HG03571 (cell line): ENCODE measurements around the gene SPON1.
"Not testable (repeated sequence)": the region's sequence is repeated elsewhere in the genome, so short reads cannot be mapped to it uniquely, and the experiment has no call there.

Source experiments
- ATAC-seq: cut with Tn5 transposase; IDR thresholded peaks from one replicate; pipeline ENCODE4 v1.9.1; 2021; ENCODE audit not compliant: unreplicated experiment

SPON1 gene

DNA sequence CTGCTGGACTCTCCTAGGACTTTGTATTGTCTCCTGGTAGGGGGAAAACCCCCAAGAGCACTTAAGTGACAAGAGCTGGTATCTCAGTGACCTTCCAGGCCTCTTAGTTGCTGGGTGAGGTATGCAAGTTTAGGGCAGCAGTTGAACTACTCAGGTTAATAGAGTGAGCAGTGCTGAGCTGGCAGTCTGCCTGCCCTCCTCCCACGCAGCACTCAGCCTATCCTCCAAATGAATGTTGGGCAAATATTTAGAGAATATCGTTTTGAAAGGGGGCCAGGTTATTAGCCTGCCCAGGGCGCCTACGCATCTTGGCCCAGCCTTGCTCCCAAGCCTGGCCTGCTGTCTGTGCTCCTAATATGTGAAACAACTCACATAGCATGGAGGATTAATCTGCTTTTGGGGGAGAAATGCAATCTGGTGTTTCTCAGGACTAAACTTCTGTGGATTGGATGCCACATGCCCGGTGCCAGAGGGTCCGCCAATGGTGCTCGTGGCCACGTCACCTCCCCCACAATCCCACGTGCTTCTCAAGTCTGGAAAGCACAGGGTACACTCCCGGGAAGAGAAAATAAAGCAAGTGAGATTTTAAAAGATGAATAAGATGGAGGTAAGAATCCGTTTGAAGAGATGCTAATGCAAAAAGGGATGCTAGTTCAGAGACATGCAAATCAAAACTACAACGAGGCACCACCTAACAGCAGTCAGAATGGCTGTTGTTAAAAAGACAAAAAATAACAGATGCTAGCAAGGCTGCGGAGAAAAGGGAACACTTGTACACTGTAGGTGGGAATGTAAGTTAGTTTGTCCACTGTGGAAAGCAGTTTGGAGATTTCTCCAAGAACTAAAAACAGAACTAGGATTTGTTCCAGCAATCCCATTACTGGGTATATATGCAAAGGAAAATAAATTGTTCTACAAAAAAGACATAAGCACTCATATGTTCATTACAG lies 67.7 kb downstream of the SPON1 start:
- no peak for ATAC-seq

DNA sequence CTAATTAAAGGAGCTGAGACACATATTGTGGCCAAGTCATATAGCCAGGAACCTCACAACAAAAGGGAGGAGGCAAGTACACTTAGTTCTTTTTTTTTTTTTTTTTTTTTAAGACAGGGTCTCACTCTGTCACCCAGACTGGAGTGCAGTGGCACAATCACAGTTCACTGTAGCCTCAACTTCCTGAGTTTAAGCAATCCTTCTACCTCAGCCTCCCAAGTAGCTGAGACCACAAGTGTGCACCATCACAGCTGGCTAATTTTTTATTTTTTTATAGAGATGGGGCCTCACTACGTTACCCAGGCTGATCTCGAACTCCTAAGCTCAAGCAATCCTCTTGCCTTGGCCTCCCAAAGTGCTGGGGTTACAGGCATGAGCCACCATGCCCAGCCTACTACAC lies 73.0 kb downstream of the SPON1 start:
- ATAC-seq = not testable (repeated sequence)

DNA sequence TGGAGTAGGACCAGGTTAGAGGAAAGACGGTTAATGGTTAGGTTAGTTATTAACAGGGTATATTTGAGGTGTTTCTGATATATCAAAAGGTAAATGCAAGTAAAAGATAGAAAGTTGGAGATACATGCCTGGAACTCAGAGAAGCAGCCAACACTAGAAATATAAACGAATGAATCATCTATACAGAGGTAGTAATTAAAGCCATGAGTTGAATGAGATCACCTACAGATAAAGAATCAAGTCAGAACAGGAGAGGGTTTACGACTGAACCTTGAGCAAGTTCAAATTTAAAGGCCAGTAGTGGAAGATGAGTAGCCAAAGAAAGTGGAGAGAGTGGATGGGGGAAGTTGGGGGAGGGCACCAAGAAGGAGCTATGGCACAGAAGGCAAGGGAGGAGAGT lies 73.9 kb downstream of the SPON1 start:
- no peak for ATAC-seq

DNA sequence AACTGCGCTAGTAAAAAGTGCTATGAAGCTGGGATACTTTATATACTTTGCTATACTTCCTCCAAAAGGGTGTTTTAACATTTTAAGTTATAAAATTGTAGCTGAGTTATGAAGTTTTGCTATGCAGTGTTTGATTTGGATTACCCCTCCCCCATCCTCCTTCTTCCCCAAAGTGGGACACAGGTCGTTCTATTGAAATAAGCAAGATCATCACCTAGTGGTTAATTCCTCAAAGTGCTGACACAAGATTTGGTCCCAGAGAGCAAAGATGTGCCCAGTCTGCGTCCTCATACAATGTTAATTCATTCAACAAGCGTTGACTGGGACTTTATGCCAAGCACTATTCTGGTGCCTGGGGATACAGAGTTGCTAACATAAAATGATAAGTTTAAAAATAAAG lies 78.5 kb downstream of the SPON1 start:
- ATAC-seq = no peak

DNA sequence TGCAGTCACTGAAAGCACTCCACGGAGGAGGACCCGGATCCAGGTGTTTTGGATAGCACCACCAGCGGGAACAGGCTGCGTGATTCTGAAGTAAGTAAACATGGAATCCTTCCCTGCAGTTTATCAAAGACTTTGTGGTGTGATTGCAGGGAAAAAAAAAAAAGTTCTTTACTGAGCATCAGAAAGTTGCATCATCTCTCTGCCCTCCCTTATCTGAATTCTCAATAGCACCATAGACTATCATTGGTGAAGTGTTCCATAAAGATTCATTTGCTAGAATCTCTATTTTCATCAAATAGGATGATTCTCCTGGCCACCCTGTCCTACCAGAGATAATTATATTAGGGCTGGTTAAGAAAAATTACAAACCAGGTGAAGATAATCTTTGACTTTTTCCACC lies 79.0 kb downstream of the SPON1 start:
- ATAC-seq = no peak

DNA sequence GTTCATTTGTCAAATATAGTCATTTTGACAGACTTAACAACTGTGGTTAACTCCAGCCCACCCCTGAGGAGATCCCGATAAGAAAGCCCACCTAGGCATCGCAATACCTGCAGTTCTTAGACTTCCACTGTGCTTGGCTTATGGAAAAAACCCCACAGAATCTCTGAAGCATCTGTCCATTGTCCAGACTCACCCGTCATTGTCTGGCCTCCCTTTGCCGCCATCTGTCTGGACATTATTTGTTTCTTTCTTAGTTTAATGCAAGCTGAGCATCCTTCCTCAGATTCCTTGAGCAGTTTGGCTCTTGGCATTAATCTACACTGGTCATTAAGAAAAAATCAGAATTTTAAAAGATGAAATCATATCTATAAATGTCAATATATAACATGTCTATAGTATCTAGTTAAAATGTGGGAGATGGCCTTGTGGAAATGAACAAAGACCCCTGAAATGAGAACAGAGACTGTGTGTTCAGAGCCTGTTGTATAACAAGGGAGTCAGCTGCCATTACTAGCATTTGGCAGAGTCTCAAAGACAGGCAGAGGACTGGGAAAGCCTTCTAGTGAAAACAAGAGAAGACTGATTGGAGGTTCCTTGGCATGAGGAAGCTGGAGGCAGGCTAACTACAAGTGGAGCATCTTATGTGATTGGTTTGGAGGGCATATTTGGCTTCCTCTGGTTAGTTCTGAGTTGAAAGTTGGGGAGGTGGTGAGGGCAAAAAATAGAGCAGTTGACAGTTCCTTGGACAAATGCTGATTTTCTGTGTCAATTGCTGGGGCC lies 80.4 kb downstream of the SPON1 start:
- ATAC-seq = no peak

DNA sequence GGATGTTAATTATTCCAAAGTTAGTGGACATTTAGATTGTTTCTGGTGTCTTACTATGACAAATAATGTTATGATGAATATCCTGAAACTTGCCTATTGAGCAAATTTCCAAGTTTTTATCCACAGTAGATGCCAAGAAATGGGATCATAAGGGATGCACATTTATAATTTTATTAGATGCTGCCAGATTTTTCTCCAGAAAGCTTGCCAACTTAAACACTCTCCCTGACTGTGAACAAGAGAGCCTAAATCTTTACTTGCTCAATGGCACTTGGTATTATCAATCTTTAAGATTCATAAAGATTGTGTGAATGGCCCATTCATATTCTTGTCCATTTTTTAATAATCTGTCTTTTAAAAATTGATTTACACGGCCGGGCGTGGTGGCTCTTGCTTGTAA lies 82.4 kb downstream of the SPON1 start:
- no peak for ATAC-seq

DNA sequence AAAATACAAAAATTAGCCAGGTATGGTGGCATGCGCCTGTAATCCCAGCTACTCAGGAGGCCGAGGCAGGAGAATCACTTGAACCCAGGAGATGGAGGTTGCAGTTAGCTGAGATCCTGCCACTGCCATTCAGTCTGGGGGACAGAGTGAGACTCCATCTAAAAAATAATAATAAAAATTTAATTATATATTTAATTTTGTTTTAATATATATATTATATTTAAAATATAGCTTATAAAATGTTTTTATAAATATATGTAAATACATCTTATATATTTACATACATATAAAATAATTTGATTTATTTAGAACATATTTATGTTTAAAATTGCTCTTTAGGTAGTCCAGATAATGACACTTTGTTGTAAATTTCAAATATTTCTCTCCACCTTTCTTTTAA lies 82.9 kb downstream of the SPON1 start:
- ATAC-seq = no peak

DNA sequence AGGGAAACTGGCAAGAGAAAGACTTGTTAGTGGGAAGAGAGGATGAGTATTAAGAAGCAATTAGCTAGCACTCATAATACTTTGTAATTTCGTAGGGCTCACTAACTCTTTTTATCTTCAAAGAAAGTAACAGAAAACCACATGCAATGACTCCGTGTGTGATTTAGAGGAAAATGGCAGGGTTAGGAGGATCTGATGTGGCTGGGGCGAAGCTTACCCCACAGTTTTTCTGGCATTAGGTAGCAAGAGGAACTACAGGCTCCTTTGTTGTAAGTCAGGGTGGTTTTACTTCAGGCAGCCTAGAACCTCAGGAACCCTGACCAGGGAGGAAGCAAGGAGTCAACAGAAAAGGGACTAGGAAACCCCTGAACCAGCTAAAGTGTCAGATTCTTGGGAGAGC lies 89.7 kb downstream of the SPON1 start:
- no peak for ATAC-seq

DNA sequence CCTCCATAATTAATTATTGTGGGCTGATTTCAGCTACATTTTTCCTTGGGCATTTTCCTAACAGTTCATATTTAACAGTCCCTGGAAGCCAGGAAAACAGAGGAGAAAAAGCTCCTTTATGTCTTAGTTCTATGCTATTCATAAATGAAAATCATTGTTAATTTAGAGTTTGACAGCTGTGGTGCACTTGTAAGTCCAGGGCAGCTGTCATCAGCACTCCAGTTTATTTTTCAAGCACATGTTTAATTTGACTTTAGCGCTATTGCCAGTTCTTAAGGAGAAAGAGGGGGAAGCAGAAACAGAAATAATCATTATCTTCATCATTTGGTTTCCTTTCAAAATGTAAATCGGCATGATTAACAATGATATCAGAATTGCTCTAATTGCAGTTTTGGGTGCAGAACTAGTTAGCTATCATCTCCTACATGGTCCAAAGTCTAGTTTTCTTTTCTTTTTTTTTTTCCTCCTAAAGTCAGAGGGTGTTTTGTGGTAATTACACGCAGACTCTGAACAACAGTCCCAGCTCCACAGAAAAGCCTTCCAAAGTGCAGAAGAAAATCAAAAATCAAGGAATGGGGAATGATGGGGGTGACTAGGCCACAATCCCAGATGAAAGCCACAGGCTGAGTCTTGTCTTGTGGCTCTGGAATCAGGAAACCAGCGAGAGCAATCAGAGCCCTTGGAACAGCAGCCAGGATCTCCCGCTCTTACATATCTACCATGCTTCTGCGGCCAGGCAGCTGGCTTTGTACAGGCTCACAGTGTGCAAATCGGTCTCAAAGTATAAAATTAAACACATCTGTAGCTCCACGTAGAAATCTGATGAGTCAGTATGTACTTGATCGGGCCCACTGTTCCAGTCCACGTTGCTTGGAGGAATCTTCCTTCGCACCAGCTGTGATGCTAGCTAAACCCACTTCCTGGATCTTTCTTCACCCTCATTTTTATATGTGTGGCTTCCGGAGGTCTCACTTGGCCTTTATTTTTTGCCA lies 91.9 kb downstream of the SPON1 start:
- no peak for ATAC-seq

DNA sequence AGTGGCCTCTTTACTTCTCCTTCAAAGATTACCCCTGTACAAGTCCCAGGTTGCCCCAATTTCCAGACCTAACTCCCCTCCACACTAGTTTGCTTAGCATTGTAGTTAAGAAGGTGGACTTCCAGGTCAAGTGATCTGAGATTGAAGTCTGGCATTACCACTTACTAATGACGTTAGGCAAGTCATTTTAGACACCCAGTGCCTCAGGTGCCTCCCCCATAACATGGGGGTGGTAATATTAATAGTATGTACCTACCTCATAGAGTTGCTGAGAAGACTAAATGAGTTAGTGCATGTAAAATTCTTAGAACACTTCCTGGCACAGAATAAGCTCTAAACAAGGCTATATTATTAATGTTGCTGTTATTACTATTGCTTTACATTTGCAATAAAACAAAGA lies 93.4 kb downstream of the SPON1 start:
- ATAC-seq = no peak

DNA sequence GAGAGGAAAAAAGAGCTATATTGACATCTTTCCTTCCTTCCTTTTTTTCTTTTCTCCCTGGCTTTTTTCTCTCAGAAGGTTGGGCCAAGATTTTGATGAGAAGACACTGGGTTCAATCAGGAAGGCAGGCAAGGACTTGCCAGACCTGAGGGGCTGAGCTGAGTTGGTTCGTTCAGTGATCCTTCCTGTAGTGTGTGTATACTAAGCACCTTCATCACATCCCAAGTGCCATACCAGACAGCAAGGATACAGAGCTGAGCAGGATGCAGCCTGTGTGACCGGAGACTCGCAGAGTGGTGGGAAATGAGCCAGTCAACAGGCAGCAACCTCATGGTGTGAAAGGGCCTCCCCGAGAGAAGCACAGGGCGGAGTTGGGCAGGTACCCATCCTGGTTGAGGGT lies 95.5 kb downstream of the SPON1 start:
- ATAC-seq = no peak

DNA sequence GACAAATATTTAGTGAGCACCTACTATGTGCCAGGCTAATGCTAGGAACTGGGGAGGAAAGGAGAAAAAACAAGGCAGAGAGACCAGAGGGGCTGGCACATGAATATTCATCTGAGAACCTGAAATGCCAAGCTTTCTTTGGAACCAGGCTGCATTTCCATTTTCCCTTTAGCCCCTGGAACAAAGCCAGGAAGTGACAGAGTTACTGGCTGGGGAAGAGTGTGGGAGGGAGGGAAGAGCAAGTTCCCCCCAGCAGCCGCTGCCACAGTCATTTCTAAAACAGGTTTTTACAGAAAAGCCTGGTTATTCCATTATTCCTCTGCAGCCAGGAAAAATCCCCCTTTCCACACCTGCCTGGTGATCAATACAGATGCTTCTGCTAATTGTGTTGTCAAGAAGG lies 97.0 kb downstream of the SPON1 start:
- ATAC-seq = no peak

DNA sequence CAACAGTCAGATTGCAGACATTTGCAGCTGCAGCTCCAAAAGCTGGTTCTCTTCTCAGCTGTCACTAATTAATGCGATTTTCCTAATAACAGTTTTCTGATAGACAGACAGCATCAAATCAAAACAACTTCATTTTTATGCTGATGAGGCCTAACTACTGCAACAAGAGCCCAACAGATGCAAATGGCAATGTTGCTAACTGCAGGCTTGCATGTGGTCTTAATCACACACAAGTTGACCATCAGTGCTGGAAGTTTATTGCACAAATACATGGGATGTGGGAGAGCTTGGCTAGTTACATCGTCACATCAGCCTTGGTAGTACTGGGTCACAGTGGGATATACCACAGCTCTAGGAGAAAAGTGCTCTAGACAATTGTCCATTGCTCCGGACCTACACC lies 99.2 kb downstream of the SPON1 start:
- no peak for ATAC-seq

DNA sequence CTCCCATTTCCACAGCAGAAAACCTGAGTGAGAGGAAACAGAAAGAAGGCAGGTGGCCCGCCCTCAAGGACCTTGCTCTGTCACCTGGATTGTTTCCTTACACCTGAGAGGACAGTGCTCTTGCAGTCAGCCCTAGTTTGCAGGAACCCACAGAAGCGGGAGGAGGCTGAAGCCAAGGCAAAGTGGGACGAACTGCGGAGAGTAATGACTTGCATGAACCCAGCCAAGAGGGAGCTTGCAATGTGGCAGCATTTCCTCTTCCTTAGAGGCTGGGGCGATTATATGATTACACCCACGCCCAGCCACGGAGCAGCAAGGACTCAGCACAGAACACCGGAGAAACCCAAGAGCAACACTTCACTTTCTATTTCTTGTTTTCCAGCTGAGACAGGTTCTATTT lies 102.6 kb downstream of the SPON1 start:
- ATAC-seq = no peak

DNA sequence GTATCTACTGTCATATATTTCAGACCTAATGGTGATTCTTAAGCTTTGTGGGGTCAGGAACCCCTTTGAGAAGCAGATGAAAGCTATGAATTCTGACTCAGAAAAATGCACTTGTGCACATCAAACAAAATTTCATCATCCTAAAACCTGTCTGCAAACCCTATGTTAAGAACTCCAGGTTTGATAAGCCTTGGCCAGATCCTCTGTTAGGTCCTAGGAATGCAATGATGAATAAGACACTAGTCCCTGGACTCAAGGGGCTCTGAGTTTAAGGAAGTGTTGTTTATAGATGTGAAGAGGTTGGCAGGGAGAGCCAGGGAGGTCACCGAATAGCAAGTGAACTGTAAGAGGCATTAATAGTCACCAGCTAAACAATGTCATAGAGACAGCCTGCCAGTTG lies 103.2 kb downstream of the SPON1 start:
- no peak for ATAC-seq

DNA sequence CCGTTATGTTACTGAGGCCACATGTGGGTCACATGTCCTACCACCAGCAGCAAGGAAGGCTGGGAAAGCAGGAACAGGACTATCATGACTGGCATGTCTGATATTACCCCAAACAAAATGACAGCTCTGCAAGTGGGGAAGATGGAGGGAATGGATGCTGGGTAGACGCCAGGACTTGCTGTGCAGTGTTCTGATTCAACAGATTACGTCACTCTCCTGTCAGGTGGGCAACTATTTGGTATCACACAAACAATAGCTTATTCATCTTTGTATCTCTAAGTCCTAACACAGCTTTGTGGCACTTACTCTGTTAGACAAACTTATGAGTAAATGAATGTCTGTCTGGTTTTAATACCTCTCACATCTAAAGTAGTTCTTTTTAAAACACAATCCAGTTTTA lies 105.2 kb downstream of the SPON1 start:
- no peak for ATAC-seq

DNA sequence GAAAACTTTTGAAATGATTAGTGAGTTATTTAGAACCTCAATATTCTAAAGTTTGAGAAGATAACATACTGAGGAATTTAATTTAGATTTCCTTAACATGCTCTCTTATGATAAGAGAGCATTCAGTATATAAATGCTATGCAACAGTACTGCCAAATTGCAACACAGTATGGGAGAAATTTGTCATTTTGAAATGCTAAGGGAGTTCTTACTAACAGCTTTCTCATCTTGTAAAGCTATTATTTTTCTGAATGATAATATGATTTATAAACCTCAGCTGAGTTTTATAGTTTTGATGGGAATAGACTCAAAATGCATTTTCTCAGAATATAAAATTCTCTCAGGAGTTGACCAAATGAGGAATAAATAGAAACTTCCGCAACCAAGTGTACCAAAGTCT lies 108.4 kb downstream of the SPON1 start:
- ATAC-seq = no peak

DNA sequence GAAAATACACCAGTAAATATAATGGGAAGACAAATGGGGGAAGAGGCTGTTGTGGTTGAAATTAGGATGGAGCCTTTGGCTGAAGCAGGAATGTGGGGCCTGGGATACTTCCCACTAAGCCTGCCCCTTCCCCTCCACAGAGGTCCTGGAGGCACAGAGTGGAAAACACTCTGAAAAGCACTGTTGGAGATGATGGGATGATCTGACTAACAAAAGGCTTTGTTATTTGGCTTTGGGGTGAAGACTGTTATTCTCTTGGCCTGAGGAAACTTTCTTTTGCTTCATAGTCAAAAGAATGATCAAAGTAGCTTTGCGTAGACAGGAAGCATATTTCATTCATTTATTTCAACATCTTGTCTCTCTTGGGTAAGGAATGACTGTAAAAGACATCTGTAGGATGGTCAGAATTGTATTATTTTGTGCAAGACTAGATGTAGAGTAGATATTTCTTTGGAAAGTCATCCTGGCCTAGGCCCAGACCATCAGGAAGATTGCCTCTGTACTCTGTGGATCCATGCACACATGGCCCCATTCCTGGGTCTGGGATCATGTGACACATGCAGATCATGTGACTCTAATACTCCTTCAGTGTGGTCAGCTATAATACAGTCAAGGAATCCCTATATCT lies 111.4 kb downstream of the SPON1 start:
- no peak for ATAC-seq
